SH-SY5Y (cell line): ENCODE measurements around the gene BCORL1.

Source experiments
- GATA2 ChIP-seq: IDR thresholded peaks from 2 replicates; pipeline ENCODE4 v1.6.1; 2011; ENCODE audit warnings: mild to moderate bottlenecking, low read depth, low read length
- GATA3 ChIP-seq: IDR thresholded peaks from 2 replicates; pipeline ENCODE4 v1.6.1; 2011; ENCODE audit warnings: low read depth, mild to moderate bottlenecking, low read length, moderate library complexity

DNA sequence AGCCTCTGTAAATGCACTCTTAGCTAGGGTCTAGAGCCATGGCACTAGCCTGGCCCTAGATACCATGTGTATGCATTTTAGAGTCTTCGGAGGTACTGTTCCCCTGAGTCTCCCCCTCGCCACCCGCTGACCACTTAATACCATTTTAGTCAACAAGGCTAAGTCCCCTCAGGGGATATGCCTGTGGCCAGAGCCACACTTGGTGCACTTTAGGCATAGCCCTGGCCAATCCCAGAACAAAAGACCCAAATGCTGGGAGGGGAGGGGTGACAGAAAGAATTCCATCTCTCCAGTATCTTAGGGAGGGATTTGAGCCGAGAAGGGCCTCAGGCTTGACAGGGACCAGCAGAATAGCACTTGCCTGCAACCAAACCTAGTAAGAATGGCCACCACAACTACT is 28.6 kb upstream of the BCORL1 start:
- TF ChIP-seq GATA2 = no peak
- no peak for TF ChIP-seq GATA3
